ENCODE results near the gene CTAG1A.
"Not testable (repeated sequence)": the region's sequence is repeated elsewhere in the genome, so short reads cannot be mapped to it uniquely, and the experiment has no call there.

Gene CTAG1A
- long read RNA-seq, result 0 reads

- not testable (repeated sequence) for DNase-seq (ENCODE audit: low read depth in 1 of 2, low spot score in 1 of 2); H3K27me3 ChIP-seq (ENCODE audit: insufficient read depth, poor library complexity, severe bottlenecking); H3K27ac ChIP-seq (replicated peaks); H3K4me3 ChIP-seq (replicated peaks; ENCODE audit: insufficient read depth, low read length)
Observed at GRCh38 chrX:154584585-154585183, at the start of gene CTAG1A. Gene CTAG1A (plus strand): TSS chrX:154585133. CDS start chrX:154585207, 74 bp downstream.

- no peak for DNase-seq (ENCODE audit: low read depth in 1 of 2, low spot score in 1 of 2)
- Histone ChIP-seq H3K27me3 (ENCODE audit: insufficient read depth, poor library complexity, severe bottlenecking) (no peaks in the 10 kb centered on the region), H3K4me3 (replicated peaks; ENCODE audit: insufficient read depth, low read length) (no peak overlapping the region), H3K27ac (replicated peaks) (no peak overlapping the region)
- no peak for TF ChIP-seq GABPA (IDR thresholded peaks at IDR 0.05; ENCODE audit: low read depth)
- TF ChIP-seq, protein P1, sequence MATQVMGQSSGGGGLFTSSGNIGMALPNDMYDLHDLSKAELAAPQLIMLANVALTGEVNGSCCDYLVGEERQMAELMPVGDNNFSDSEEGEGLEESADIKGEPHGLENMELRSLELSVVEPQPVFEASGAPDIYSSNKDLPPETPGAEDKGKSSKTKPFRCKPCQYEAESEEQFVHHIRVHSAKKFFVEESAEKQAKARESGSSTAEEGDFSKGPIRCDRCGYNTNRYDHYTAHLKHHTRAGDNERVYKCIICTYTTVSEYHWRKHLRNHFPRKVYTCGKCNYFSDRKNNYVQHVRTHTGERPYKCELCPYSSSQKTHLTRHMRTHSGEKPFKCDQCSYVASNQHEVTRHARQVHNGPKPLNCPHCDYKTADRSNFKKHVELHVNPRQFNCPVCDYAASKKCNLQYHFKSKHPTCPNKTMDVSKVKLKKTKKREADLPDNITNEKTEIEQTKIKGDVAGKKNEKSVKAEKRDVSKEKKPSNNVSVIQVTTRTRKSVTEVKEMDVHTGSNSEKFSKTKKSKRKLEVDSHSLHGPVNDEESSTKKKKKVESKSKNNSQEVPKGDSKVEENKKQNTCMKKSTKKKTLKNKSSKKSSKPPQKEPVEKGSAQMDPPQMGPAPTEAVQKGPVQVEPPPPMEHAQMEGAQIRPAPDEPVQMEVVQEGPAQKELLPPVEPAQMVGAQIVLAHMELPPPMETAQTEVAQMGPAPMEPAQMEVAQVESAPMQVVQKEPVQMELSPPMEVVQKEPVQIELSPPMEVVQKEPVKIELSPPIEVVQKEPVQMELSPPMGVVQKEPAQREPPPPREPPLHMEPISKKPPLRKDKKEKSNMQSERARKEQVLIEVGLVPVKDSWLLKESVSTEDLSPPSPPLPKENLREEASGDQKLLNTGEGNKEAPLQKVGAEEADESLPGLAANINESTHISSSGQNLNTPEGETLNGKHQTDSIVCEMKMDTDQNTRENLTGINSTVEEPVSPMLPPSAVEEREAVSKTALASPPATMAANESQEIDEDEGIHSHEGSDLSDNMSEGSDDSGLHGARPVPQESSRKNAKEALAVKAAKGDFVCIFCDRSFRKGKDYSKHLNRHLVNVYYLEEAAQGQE (IDR thresholded peaks at IDR 0.05; ENCODE audit: insufficient replicate concordance, low read depth), result no peak
- no peak for TF ChIP-seq POLR2AphosphoS5 (IDR thresholded peaks at IDR 0.05; ENCODE audit: low read depth)
- TF ChIP-seq SPI1 (IDR thresholded peaks at IDR 0.05; ENCODE audit: borderline replicate concordance, low read depth), result no peak
- TF ChIP-seq CTCF (IDR thresholded peaks at IDR 0.05; ENCODE audit: insufficient read depth, low read length), result no peak
Observed at GRCh38 chrX:154535892-154536291, 49.0 kb upstream of the CTAG1A start.

DNA sequence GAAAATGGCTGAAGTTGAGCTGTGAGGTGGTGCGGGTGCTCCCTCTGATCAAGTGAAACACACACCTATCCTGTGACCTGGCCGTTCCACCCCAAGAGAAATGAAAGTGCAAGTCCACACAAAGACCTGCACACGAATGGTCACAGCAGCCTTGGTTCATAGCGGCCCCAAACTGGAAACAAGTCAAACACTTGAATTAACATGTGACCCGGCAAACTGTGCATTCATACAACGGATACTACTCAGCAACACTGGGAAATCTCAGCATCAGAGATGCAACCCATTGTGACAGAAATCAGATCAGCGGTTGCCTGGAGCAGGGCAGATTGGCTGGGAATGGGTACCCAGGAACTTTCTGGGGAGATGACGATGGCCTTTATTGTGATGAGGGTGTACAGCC lies 45.9 kb upstream of the CTAG1A start:
- no peak for DNase-seq (ENCODE audit: low read depth in 1 of 2, low spot score in 1 of 2)
- Histone ChIP-seq H3K4me3 (replicated peaks; ENCODE audit: insufficient read depth, low read length) (no peak overlapping the region), H3K27ac (replicated peaks) (no peak overlapping the region), H3K27me3 (ENCODE audit: insufficient read depth, poor library complexity, severe bottlenecking) (no peaks in the 10 kb centered on the region)
- no peak for TF ChIP-seq GABPA (IDR thresholded peaks at IDR 0.05; ENCODE audit: low read depth)
- TF ChIP-seq POLR2AphosphoS5 (IDR thresholded peaks at IDR 0.05; ENCODE audit: low read depth), result no peak
- TF ChIP-seq, protein P1 (IDR thresholded peaks at IDR 0.05; ENCODE audit: insufficient replicate concordance, low read depth), result no peak
- no peak for TF ChIP-seq CTCF (IDR thresholded peaks at IDR 0.05; ENCODE audit: insufficient read depth, low read length)
- no peak for TF ChIP-seq SPI1 (IDR thresholded peaks at IDR 0.05; ENCODE audit: borderline replicate concordance, low read depth)

GRCh38 chrX:154540365-154540764 lies 44.6 kb upstream of the CTAG1A start:
- not testable (repeated sequence) for H3K27ac ChIP-seq (replicated peaks); H3K4me3 ChIP-seq (replicated peaks; ENCODE audit: insufficient read depth, low read length); H3K27me3 ChIP-seq (ENCODE audit: insufficient read depth, poor library complexity, severe bottlenecking); DNase-seq (ENCODE audit: low read depth in 1 of 2, low spot score in 1 of 2)

- H3K27ac ChIP-seq (replicated peaks), result peak overlapping the region; percentile 82
- TF ChIP-seq GABPA (IDR thresholded peaks at IDR 0.05; ENCODE audit: low read depth) (no peak), SPI1 (IDR thresholded peaks at IDR 0.05; ENCODE audit: borderline replicate concordance, low read depth) (no peak), POLR2AphosphoS5 (IDR thresholded peaks at IDR 0.05; ENCODE audit: low read depth) (no peak), CTCF (IDR thresholded peaks at IDR 0.05; ENCODE audit: insufficient read depth, low read length) (no peak)
- TF ChIP-seq, protein P1 (IDR thresholded peaks at IDR 0.05; ENCODE audit: insufficient replicate concordance, low read depth), result no peak
Observed at GRCh38 chrX:154540897-154541535, 43.9 kb upstream of the CTAG1A start.

More at GRCh38 chrX:154540897-154541535, 43.9 kb upstream of the CTAG1A start:
- Histone ChIP-seq H3K4me3 (replicated peaks; ENCODE audit: insufficient read depth, low read length) (no peak overlapping the region), H3K27me3 (ENCODE audit: insufficient read depth, poor library complexity, severe bottlenecking) (no peaks in the 10 kb centered on the region)
- DNase-seq (ENCODE audit: low read depth in 1 of 2, low spot score in 1 of 2), result no peak

All from HL-60 (cell line).